CD4-positive, alpha-beta T cell treated with Interleukin-2 at 100 ng/mL for 4 hours (primary cell): ENCODE results near the gene SMAD1.
"Not testable (repeated sequence)": the region's sequence is repeated elsewhere in the genome, so short reads cannot be mapped to it uniquely, and the experiment has no call there.

Source experiments
- DNase-seq: peaks from one replicate; pipeline ENCODE4 v3.0.0-alpha.2; 2020; ENCODE audit warnings: low spot score

Gene SMAD1

DNA sequence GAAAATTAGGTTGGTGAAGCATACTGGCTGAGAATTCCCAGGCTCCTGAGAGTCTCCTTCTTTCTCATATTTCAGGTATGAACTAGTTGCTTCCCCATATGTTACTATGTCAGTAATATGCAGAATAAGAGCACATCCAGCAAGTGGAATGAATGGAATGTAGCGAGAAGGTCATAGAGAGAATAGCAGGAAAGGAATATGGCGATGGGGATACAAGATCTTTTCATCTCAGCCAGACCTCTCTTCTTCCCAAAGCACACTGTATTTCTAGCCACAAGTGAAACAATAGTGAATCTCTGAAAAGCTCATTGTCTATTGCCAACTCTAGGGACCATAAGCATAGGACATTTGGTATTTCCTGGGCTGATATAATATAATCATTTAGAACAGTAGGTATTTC lies 82.9 kb downstream of the SMAD1 start:
- DNase-seq: no peak

DNA sequence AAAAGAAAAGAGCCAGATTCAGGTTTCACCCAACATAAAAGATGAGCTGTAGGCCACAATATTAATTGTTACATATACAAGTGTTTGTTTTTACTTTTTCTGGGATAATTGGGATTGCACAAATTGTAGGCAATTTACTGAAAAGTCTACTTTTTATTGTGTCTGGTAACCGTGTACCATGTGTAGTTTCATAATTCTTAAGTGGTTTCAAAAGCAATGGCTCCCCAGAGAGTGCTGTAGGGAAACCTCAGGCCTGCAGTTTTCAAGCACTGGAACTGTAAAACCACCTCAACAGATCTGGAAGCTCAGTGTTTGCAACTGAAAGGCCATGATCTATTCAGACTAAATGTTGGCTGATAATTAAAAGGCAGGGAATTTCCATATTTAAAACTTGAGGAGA lies 83.7 kb downstream of the SMAD1 start:
- no peak for DNase-seq

DNA sequence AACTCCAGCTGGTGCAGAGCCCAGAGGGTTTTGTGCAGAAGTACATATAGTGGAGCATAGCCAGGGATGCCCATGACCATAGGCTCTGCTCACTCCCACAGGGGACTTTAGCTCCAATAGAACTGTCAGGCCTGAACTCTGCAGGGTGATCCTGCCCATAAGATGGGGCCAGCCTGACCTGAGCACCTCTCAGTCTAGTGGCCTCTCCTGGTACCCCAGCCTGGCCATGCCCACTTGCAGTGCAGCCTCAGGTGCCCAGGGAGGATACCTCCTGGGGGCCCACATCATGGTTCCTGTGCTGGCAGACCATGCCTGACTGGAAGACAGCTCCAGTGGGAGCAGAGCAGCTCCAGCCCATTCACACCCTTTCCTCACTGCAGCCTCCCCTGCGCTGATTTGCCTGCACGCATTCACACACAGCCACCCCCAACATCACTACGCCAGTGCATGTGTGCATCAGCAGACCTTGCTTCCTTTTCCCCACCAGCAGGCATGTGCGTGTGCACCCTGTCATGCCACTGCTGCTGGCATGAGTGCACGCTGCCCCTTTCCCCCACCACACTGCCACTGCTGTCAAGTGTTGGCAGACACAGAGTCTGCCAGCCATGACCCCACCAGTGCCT lies 84.5 kb downstream of the SMAD1 start:
- no peak for DNase-seq

- DNase-seq: no peak
Measured at GRCh38 chr4:145566768-145567167, 85.1 kb downstream of the SMAD1 start.

GRCh38 chr4:145567516-145567915 lies 85.9 kb downstream of the SMAD1 start:
- DNase-seq: no peak

- not testable (repeated sequence) for DNase-seq
Measured at GRCh38 chr4:145574546-145574945, 92.9 kb downstream of the SMAD1 start.

- DNase-seq: no peak
Measured at GRCh38 chr4:145580906-145581305, 99.3 kb downstream of the SMAD1 start.

DNA sequence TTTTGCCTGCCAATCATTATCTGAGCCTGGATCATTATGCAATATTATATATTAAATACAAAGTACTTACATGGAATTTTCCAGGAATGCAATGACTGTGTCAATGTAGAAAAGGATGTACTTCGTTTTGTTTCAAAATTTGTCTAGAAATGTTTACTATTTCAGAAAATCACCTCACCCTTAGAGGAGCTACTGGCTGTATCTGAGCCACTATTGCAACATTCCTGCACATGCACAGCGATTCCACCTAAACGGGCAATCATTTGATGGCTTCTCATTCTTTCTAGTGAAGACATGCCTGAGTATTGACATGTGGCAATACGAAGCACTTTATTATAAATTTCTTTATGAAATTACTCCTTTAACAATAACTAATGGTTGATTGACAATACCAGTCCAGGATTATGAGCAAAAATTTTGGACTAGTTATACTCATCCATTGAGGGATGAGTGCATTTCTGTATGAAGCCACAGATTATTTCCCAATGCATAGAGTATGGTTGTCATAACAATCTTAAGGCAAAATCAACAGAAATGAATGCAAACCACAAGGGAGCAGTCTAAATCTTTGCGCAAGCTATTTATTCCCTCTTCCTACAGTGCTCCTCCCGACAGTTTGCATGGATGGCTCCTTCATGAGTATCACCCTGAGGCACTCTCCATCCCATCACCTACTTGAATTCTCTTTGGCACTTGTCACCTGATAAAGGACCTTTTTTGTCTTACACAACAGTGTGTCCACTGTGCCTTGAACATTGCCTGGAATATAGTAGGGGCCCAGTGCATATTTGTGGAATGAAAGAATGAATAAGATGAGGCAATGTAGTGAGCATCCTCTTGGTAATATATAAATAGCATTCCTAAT lies 101.8 kb downstream of the SMAD1 start:
- no peak for DNase-seq

DNA sequence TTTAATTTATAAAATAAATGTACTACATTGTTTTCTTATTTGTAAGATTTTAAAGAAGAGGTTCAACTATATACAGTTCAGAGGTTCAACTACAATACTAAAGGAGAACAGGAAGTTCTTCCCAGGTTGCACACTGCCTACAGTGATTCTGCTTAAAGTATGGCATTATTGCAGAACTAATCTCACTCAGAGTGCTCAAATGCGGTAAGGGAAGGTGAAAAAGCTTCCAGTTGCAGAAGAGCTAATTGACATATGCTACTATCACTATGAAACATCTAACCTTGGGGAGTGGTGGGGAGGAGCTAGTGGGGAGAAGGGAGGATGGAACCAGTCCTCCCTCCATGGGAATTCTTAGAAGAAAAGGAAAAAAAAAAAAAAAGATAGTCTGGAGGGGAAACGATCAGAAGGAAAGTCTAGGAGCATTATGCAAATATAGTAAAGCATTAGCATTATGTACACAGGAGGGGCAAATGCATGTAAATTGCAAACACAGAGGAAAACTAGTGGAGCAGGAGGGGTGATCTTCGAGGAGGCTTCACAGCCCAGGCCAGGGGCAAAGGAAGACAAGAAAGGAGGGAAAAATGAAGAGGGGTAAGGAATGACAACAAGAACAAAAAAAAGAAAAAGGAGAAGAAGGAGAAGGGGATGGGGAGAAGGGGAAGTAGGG lies 105.6 kb downstream of the SMAD1 start:
- no peak for DNase-seq

DNA sequence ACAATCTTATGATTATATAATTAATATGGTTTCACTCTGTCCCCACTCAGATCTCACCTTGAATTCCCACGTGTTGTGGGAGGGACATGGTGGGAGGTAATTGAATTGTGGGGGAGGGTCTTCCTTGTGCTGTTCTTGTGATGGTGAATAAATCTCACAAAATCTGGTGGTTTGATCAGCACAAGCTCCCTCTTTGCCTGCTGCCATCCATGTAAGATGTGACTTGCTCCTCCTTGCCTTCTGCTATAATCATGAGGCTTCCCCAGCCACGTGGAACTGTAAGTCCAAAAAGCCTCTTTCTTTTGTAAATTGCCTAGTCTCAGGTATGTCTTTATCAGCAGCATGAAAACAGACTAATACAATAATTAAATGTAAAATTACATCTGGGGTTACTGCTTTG lies 107.7 kb downstream of the SMAD1 start:
- DNase-seq: not testable (repeated sequence)

- no peak for DNase-seq
Measured at GRCh38 chr4:145589916-145590702, 108.5 kb downstream of the SMAD1 start.

DNA sequence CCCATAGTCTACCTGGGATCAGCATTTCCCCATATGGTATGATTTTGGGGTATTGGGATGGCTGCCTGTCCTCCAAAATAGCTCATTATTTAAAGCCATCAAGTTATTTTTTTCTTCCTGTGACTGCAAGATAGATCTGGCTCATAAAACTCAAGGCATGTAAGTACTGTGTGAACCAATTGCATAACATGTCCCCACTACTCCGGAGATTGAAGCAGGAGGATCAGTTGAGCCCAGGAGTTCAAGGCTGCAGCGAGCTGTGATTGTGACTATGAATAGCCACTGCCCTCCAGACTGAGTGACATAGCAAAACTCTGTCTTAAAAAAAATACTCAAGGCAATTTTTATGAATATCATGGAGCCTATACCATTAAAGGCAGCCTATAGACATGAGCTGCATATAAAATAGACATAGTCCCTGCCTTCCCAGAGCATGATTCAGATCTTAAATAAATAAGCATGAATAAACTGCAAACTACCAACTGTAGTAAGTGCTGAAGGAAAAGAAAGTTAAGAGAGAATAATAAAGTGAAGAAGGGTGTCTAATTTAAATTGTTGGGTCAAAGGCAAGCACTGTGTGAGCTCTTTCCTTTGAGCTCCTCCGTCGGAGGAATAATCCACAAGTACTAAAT lies 120.6 kb downstream of the SMAD1 start:
- no peak for DNase-seq

DNA sequence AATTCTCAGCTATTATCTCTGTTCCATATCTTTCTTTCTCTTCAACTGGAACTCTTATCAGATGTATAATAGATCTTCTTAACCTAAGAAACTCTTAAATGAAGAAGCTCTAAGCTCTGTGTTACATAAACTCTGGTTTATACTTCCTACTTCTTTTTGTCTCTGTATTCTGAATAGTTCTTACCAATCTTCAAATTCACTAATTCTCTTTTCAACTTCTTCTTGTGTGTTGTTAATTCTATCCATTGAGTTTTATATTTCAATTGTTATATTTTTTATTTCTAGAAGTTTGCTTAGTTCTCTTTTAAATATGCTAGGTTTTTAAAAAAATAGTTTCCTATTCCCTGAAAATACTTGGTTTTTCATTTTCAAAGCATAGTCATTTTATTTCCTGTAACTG lies 124.3 kb downstream of the SMAD1 start:
- no peak for DNase-seq
